ENCODE measurements around the gene HACE1.
"Not testable (repeated sequence)": the region's sequence is repeated elsewhere in the genome, so short reads cannot be mapped to it uniquely, and the experiment has no call there.

Gene HACE1

DNA sequence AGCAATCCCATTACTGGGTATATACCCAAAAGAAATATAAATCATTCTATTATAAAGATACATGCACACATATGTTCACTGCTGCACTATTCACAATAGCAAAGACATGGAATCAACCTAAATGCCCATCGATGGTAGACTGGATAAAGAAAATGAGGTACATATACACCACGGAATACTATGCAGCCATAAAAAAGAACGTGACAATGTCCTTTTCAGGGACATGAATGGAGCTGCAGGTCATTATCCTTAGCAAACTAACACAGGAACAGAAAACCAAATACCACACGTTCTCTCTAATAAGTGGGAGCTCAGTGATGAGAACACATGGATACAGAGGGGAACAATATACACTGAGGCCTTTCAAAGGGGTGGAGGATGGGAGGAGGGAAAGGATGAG, 38.9 kb downstream of the HACE1 start:
- FAIRE-seq: not testable (repeated sequence)

DNA sequence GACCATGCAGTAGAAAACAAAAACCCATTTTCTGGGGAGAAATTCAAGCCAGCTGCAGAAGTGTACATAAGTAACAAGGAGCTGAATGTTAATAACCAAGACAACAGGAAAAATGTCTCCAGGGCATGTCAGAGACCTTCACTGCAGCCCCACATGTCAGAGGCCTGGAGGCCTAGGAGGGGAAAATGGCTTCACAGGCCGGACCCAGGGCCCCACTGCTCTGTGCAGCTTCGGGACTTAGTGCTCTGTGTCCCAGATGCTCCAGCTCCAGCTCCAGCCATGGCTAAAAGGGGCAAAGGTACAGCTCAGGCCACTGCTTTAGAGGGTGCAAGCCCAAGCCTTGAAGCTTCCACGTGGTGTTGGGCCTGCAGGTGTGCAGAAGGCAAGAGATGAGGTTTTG, 43.6 kb downstream of the HACE1 start:
- no peak for FAIRE-seq

DNA sequence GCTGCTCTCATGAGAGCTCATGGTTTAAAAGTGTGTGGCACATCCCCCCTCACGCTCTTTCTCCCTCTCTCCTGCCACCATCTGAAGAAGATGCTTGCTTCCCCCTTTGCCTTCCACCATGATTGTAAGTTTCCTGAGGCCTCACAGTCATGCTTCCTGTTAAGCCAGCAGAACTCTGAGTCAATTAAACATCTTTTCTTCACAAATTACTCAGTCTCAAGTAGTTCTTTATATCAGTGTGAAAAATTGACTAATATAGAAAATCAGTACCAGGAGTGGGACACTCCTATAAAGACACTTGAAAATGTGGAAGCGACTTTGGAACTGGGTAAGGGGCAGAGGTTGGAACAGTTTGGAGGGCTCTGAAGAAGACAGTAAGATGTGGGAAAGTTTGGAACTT, 45.0 kb downstream of the HACE1 start:
- no peak for FAIRE-seq

DNA sequence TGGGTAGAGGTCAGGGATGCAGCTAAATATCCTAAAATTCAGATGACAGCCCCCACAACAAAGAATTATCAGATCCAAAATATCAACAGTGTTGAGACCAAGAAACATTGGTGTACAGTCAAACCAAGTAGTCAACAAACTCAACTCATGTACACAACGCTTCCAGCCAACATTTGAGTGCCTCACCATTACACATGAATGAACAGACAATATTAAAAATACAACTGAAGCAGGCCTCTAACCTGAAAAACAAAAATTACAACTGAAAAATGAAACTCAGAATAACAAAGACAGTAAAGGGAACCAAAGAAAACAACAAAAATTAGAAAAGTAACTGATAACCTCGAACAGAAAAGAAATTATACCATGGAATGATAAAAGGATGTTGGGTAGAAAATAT, 46.2 kb downstream of the HACE1 start:
- FAIRE-seq: no peak

DNA sequence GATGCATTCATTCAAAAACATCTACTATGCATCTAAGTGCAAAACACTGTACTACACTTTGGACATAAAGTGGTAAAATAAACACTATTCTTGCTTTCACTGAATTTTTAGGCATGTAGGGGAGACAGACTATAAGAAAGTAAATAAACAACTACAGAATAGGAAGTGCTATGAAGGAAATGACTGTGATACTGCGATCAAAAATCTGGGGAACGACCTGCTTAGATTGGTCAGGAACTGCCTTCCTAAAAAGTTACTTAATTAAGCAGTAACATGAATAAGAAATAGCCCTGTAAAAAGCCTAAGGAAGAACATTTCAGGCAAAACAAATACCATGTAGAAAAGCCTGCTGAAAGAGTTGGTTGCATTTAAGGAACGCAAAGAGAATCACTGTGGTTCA, 50.6 kb downstream of the HACE1 start:
- no peak for FAIRE-seq

DNA sequence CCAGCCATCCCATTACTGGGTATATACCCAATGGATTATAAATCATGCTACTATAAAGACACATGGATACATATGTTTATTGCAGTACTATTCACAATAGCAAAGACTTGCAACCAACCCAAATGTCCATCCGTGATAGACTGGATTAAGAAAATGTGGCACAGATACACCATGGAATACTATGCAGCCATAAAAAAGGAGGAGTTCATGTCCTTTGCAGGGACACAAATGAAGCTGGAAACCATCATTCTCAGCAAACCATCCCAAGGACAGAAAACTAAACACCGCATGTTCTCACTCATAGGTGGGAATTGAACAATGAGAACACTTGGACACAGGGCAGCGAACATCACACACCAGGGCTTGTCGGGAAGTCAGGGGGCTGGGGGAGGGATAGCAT, 54.4 kb downstream of the HACE1 start:
- not testable (repeated sequence) for FAIRE-seq

DNA sequence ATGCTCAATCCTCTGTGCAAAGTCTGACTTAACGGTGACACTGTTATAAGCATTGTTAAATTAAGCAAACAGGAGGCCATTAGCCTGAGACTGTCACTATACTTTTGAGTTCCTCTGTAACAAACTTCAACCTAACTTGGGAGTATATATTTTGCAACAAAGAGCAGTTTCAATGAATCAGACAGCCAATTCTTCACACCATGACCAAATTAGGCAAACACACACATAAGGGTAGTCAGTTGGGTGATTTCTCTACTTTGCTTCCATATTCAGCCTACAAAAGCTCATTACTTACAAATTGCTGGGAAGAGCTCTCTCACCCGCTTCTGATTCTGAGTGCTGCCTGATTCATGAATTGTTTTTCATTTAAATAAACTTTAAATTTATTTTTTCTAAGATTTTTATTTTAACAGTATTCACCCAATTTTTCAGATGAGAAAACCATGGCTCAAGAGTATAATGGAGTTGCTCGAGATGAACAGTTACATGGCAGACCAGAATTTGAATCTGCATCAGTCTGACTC, 60.5 kb downstream of the HACE1 start:
- no peak for FAIRE-seq

DNA sequence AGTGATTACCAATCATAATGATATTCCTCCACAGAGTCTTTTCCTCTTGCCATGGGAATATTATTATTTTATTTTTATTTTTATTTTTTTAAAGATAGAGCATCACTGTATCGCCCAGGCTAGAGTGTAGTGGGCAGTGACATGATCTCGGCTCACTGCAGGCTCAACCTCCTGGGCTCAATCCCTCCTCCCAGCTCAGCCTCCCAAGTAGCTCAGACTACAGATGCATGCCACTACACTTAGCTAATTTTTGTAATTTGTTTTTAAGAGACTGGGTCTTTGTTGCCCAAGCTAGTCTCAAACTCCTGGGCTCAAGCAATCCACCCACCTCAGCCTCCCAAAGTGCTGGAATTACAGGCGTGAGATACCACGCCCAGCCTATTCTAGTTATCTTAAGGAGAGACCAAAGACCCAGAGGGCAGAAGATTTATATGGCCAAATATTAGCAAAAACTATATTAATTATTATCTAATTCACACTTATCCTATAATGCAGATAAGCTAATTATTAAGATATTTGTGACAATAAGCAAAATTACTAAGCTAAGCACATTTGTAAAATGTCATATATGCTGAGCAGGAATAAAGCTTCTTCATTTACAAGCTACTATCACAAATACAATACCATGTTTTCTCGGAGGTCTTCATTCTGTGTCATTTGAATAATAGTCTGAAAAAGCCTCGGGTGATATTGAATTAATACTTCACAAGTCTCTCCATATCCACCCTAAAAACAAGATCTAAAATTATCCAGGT, 63.5 kb downstream of the HACE1 start:
- FAIRE-seq: no peak

DNA sequence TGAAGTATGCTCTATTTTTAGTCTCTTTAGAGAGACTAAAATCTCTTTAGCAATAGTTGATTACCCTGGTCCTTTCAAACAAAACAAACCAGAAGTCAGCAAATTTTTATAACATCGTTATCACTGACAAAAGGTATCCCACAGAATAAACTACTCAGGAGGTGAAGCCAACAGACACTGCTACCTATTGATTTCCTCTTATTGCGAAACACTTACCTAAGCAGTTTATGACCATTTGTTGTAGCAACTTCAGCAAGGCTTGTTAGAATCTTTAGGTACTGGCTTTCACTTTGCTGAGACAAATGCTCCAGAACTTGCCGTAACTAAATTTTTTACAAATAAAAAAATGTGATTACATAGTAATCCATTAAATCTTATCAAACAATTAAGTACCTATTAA, 64.4 kb downstream of the HACE1 start:
- FAIRE-seq: no peak

DNA sequence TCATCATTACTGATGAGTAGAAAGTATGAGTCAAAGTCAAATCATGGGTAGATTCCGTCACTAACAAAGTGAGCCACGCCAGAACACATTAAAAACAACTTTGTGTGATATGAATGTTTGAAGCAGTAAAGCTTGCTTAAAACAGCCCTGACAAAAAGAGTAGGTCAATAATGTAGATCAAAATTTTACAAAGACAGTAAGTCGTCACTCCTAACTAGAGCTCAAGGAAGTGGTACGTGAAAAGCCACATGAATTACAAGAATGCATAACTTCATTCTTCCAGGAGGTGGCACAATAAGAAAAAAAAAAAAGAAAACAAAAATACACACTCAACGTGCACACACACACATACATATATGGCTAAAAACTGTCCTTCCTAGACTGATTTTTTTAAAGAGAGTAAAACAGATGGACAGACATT, 69.9 kb downstream of the HACE1 start:
- no peak for FAIRE-seq

DNA sequence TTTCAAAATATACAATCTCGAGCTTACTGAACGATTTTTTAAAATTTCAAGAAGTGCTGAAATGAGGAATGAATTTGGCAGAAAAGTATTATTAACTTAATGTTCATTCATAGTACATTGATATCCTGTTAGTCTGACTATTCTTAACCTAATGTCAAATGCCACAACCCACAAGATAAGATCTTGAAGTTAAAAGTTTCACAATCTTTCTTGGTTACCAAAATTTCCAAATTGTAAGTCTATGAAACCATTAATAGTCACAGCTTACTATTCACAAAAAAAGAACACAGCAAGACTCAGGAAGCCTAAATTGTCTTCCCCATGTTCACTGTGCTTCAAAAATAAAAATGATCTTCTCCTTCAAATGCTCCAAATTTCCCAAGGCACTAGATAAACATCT, 71.3 kb downstream of the HACE1 start:
- no peak for FAIRE-seq

DNA sequence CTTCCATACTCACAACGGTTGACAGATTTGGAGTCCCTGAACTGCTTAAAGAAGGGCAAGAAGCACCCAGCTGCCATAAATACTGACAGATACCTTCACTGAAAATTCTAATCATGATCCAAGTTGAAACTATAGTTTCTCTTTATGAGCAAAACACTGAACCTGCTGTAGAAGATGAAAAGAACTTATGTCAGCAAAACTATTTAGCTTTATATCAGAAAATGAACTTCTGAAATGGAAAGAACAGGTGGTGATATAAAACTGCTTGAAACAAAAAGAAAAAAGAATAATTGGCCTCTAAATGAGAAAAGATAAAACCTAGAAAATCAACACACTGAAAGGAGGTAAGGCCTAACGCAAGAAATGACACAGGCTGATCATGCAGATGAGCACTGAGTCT, 72.4 kb downstream of the HACE1 start:
- FAIRE-seq: no peak

DNA sequence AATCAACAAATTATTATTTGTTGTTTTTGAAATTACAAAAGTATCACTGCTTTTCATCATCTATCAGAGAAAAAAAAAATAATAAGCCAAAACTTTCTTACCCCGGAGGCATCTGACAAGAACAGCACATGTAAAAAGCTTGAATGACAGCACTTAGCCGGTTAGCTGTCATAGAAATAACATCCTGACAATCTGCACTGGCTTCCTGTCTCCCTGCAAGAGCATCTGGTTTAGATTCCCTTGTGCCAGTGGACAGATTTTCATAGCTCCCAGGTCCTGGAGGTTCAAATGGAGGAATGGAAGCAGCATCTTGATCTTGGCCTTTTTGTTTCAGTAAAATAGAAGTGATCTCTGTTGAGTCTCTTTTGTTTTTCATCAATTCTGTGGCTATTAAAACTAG, 74.8 kb downstream of the HACE1 start:
- FAIRE-seq: no peak

DNA sequence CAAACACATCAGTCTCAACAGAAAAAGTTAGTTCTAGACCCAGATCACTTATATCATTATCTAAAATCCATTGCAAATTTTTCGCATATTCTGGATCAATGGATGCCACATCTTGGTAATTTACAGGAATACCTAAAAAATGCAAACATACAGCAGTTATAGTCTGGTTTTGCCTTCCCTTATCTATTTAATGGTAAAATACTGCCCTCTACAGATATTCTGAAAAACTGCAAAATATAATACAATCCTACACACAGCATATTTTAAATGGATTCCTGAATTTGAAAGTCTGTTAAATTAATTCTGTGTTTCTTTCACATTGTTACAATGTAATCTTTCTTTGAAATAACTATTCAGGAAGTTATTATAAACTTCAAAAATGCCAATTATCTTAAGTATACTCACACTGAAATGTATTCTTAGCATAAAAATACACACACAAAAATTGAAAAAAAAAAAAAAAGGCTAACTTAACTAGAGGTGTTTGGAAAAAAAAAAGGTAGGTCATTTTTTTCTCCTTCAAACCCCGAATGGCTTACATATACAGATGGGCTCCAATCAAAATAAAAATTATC, 88.4 kb downstream of the HACE1 start:
- FAIRE-seq: peak; percentile 88

DNA sequence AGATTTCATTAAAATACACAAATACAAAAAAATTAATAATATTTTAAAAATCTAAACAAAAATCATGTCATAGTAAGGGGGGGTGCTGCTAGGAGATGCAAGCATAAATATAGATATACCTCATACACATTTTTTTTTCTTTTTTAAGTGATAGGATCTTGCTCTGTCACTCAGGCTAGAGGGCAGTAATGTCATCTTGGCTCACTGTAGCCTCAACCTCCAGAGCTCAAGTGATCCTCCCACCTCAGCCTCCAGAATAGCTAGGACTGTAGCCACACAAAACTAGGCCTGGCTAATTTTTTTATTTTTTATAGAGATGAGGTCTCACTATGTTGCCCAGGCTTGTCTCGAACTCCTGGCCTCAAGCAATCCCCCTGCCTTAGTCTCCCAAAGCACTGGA, 90.8 kb downstream of the HACE1 start:
- FAIRE-seq: no peak

DNA sequence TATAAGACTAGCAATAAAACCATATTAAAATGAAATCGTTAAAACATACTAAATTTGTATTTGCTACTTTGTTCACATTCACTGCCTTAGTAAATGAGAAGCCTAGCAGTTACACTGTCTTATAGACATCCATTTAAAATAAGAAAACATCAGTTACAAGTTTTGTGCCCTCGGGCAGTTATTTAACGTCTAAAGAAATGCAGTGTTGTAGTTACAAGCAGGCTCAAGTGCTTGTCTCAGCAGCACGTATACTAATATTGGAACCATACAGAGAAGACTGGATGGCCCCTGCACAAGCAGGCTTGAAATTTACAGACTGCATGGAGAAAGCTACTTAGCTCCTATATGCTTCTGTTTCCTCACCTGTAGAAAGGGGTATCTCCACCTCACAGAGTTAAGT, 93.1 kb downstream of the HACE1 start:
- FAIRE-seq: no peak

DNA sequence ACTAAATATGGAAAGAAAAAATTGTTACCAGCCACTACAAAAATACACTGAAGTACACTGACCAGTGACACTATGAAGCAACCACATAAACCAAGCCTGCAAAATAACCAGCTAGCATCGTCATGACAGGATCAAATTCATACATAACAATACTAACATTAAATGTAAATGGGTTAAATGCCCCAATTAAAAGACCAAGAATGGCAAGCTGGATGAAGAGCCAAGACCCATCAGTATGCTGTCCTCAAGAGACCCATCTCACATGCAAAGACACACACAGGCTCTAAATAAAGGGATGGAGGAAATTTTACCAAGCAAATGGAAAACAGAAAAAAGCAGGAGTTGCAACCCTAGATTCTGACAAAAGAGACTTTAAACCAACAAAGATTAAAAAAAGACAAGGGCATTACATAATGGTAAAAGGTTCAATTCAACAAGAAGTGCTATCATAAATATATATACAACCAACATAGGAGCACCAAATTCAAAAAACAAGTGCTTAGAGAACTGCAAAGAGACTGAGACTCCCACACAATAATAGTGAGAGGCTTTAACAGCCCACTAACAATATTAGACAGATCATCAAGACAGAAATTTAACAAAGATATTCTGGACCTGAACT, 104.8 kb downstream of the HACE1 start:
- FAIRE-seq: no peak

DNA sequence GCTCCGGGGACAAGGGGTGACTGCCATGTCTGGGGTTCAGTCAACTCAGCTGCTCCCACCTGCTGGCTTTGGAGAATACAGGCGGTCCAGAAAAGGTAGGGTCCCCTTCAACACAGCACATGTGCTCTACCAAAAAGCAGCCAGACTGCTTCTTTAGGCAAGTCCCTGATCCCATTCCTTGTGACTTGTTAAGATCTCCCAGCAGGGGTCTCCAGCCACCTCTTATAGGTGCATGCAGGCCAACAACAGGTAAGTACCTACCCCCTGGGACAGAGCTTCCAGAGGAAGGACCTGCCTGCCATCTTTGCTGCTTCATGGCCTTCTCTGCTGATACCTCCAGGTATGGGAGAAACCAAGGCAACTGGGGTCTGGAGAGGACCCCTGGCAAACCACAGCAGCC, 106.5 kb downstream of the HACE1 start:
- FAIRE-seq: no peak

DNA sequence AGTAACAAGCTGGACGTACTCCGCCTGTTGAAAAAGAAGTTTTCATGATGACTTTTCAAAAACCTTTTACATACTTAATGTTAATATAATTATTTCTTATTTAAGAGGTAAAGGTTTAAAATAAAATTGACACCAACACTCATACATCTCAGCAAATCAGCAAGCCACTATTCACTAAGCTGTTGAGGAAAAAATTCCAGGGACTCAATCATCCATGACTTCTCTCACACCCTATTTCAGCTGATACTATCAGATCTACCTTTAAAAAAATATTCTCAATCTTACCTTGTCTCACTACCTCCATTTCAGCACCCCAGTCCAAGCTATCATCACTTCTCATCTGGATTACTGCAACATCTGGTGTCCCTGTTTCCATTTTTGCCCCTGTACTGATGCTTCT, 109.3 kb downstream of the HACE1 start:
- no peak for FAIRE-seq

DNA sequence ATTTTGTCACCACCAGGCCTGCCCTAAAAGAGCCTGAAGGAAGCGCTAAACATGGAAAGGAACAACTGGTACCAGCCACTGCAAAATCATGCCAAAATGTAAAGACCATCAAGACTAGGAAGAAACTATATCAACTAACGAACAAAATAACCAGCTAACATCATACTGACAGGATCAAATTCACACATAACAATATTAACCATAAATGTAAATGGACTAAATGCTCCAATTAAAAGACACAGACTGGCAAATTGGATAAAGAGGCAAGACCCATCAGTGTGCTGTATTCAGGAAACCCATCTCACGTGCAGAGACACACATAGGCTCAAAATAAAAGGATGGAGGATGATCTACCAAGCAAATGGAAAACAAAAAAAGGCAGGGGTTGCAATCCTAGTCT, 120.6 kb downstream of the HACE1 start:
- not testable (repeated sequence) for FAIRE-seq

DNA sequence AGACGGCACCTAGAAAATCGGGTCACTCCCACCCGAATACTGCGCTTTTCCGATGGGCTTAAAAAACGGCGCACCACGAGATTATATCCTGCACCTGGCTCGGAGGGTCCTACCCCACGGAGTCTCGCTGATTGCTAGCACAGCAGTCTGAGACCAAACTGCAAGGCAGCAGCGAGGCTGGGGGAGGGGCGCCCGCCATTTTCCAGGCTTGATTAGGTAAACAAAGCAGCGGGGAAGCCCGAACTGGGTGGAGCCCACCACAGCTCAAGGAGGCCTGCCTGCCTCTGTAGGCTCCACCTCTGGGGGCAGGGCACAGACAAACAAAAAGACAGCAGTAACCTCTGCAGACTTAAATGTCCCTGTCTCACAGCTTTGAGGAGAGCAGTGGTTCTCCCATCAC, 122.2 kb downstream of the HACE1 start:
- not testable (repeated sequence) for FAIRE-seq

DNA sequence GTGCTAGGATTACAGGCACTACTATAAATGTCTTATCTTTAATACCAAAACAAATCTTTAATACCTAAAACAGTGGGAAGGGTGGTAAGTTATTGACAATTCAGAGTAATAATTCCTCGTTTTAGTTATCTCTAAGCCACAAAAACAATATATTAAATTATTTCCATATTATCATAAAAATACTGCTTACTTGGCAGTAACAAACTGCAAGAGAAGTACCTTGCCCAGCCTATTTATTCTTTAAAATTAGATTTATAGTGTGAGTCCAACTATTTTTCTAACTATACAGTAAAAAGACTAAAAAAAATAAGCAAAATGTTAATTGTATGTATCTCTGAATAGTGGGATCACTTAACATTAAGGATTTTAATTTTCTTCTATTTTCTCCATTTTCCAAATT, 123.2 kb downstream of the HACE1 start:
- no peak for FAIRE-seq

DNA sequence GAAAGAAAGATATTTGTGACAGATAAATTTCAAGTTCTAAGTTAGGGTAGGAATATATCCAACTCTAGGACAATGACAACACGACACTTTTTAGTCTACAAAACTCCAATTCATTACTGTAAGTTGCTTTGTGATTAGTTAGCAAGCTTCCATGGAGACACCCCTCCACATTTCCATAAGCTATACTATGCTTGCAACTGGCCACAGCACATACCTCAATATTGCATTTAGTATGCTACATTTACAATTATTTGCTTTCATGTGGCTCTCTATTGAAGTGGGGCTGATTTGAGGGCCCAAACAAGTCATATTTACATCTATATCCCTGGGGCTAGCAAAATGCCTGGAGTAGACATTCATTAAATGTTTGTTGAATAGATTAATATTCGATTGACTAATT, 129.3 kb downstream of the HACE1 start:
- no peak for FAIRE-seq

DNA sequence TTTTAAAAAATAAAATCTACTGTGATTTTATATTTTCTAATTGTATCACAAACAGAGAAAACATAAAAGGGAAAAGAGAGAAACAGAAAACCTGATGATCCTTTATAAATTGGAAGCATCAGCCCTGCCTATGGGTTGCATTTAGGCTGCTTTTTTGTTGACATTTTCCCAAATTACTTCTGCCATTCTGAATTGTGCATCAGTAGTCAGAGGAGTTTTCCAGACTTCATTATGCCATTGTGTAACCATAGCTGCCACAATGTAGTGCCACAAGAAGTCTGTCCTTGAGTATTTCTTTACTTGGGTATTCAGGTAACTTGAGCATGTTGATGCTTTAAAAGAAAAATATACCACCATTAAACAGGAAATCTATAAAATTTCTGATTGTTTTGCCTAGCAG, 130.3 kb downstream of the HACE1 start:
- FAIRE-seq: no peak

All from endometrium (tissue), 2 donors.